HT-29 (cell line): ENCODE measurements around the gene LRP1B. TPM values are rescaled to one million over a fixed set of nuclear protein-coding genes. Genes with fewer than 3 reads are reported as not detected.

ENCODE experiments used
- DNase-seq: peaks from one replicate; pipeline ENCODE4 v3.0.0-alpha.2; 2015; ENCODE audit warnings: low spot score
- total RNA-seq: library from RNA; depleted of rRNA; stranded (reverse); fragments of >200 nt; shearing (Covaris generic); gene quantifications from 2 replicates; pipeline ENCODE4 v1.2.3, GENCODE V29; 2014

LRP1B gene
- total RNA-seq, 1 experiment from 2014 or later = not detected

DNA sequence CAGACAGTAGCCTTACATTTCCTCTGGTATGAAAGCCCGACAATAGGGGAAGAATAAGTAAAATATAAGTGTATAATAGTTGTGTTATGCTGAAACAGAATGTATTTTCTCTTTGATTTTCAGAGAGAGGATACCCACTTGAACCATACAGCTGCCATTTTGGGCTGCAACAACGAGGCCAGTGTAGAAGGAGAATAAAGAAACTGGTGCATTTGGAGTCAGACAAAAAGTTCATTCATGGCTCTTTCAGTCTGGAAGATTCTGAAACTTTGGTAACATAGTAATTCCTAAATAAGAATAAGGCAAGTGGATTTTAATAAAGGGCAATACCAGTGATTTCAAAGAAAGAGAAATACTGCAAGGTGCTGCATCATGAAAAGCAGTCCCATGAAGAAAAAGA, 610.9 kb downstream of the LRP1B start:
- no peak for DNase-seq

DNA sequence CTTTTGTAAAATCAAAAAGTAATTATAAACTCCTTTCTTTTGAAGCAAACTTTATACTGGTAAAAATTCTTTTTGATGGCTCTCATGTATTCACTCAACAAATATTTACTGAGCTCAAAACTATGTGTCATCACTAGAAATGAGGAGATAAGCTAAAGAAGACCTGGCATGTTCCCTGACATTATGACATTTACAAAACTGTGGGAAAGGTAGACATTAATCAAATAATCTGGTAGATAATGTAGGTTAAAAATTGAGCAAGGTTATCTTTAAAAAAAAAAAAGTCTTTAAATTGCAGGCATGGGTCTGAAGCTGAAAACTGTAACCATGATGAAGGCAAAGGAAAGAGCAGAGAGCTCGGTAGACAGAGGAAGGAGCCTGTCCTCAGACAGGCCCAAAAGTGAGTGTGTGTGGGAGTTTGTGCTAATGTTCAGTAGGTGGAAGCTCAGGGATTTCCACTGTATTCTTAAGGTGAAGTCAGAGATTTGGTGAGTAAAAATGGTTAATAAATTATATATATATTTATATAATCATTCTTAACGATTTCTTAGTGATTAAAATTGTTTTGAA, 612.9 kb downstream of the LRP1B start:
- DNase-seq = no peak

DNA sequence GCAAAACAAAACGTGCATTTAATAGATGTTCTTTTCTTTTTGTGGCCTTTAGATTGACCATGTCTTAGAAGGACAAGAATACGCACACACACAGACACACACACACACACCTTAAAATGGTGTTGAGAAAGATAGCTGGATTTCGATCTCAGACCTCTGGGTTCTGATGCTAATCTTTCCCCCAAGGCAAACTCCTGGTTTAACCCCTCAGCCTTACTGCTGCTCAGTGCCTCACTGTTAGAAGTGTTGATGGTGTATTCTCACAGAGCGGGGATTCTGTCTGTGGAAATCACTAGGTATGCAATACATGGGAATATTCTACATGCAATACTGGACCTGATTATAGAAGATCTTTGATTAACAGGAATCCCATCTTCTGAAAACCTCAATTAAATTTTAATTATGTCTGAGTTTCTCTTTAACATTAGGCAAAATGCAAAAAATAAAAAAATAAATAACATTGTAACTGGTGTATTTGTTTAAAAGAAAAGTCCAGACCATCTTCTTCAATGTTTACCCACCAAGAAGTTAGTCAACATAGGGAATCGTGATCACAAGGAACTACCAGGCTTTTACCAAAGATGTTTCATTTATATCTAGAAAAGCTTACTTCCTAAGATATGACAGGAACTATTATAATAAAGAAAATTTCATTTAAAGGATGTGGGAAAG, 613.5 kb downstream of the LRP1B start:
- DNase-seq = no peak

DNA sequence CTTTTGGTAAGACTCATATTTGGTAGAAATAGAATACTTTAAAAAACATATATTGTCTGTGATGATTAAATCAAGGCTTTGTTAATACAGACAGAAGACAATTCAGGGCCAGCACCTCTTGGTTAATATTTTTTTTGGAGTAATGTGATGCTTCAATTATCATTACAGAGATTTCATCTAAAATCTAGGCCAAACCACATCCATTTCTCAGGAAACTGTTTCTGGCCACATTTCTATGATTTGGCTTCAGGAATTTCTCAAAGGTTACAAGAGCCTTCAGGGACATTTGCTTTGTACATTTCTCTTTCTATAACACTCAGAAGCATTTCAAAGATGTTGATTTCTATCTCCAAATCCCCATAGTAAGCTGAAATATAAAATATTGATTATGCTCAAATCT, 614.9 kb downstream of the LRP1B start:
- no peak for DNase-seq

DNA sequence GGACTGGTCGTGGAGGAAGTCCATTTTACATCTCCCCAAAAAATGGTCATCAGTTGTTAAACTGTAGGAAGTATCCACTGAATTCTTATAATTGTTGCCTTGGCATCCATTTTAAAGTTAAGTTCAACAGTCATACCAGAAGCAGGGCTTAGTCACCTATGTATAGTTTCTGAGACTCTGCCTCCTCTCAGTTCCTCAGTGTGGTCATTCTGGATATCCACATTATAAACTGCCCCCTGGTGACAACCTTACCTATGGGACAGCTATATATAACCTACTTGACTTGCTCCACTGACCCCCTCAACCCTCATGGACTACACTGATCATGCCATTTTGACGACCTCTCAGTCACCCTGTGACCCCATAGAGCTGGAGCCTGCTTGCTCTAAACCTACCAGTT, 617.0 kb downstream of the LRP1B start:
- DNase-seq = no peak

DNA sequence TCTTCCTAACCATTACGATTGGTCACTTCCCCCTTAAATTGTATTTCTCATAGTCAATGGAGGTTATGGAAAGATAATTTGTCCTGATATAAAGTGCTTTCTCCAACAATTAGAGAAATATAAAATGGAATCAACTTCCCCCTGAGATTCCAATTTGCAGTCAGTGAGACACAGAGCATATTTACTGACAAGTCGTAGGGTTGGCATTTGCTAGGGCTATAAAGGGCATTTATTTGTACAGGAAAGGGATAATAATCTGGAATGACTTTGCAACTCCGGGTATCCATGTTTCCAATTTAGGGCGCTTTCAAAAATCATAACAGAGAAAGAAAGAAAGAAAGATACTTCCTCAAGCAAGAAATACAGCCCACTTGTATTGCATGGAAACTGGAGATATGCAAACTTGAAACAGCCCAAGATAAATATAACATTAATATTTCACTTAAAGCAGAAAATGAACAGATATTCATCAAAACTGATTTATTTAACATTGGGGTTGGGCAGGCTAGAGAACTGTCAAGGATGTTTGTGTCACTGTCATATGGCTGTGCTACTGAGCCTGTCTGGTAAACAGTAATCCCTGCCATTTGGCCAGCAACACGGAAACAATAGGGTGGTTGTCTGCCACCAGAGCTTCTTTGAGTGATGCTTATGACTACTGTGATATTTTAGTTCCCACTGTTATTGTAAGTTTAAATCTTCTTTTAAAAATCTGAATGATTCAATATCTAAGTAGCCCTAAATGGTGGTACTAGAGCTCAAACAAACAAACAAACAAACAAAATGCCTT, 621.8 kb downstream of the LRP1B start:
- DNase-seq = no peak

DNA sequence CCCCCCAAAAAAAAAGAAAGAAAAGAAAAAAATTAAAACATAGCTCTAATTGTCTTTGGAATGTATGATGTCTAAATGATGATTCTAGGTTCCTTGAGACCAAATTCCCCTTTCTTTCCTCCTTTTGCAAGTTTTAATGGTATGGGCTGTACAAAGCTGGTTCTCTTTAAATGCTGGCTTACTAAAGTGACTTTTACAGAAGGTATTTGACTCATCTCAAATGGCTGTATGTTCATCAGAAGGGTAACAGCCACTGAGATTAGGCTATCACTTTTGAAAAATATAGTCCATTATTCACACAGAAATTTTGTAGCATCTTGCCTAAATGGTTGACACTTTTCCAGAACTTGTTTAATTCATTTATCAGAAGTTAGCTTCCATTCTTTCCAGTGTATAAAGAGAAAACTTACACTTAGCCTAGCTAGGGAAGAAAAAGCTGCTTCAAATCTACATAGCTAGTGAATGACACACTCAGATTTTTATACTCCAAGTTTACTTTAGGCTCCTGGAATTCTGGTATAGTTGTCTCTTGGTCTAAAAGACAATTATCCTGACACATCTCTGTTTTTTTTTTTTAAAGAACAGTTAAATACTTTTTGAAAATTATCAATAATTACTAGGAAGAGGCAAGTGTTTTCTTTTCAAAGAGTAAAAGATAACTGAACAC, 622.6 kb downstream of the LRP1B start:
- DNase-seq = no peak

DNA sequence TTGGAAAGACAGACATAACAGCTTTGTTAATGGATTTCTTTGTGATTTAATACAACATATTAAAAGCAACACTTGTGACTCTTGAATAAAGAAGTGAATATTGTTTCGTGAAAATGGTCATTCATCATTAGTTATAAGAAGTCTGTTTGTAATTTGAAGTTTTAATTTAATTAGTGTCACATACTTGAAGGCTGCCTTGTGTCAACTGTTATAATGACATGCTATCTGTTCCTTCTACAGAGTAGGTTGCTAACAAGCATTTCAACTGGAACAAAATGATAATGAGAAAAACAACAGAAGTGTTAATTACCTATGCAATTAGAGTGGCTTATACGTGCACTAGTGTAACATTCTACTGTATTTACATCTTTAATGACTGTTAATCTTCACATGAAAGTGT, 624.7 kb downstream of the LRP1B start:
- no peak for DNase-seq

DNA sequence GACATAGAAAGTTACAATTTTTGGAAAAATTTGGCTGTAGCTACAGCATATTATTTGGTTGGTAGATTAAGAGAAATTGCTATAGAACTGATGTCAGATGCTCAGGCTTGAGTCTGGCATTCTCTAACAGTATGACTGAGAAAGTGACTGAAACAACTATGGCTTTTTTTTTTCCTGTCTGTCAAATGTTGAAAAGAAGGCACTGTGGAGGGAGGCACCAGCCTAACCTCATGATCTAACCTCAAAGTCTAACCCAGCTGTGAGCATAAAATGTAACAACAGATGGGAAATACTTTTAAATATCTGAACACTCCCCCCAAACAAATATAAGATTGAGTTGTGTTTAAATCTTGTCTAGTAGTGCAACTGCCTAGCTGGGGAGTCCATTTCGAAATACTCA, 629.1 kb downstream of the LRP1B start:
- DNase-seq = no peak

DNA sequence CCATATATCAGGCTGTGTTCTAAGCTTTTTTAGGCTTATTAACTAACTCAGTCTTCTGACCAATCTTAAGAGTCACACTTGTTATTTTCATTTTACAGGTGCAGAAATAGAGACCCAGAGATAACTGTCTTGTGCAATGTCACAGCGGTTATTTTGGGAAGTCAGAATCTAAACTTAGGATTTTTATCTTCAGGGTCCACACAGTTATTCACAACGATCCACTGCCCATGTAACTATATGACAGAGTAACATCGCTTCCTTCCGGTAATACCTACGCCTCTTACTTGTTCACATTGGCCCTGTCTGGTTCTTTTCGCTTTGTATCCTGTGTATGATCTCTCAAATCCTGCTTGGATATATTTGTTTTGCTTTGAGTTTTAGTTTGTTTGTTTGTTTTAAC, 631.7 kb downstream of the LRP1B start:
- DNase-seq = no peak

DNA sequence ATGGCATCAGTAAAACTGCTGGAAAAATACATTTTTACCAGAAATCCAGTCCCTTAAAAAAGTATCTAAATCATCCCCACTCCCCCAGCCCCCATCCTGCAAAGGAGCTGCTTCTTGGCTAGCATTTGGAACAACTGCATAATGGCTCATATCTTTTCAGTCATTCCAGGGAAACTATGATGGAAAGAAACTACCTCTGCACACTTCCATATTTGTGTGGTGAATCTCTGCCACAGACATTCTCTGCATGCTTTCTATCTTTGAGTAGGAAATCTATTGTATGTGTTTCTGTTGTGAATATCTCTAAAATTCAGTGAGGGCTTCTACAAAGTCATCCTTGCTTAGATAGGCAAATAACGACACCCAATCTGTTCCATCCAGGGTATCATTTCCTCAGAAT, 632.3 kb downstream of the LRP1B start:
- DNase-seq = no peak

DNA sequence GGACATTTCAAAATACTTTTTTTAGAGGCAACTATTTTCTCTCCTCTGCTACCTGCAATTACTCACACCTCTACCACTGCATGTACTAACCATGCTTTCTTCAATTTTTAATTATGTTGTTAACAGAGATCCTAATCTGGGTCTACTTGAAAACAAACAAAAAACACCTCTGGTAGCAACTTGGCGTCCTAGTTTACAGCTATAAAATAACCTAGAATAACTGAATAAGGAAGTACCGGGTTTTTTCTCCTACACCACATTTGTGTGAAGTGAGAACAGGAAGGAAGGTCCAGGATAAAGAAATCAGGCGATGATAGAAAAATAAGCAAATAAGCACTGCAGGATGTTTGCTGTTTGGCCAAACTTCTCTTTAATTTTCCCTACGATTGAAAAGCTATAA, 633.5 kb downstream of the LRP1B start:
- DNase-seq = no peak

DNA sequence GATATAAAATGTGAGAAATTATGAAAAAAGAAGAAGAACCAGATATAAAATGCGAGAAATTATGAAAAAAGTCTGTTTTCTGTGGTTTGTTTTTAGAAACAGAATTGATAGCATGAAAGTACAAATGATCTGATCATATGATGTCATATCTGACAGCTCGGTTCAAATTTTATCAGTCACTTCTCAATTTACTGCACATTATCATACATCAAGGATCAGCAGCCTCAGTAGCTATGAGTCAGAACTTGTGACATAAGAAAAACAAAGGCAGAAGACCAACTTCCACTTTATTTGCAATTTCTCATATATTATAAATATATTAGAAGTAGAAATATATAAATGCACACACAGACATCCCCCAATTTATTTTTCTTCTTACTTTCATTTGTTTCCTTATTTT, 634.0 kb downstream of the LRP1B start:
- DNase-seq = no peak

DNA sequence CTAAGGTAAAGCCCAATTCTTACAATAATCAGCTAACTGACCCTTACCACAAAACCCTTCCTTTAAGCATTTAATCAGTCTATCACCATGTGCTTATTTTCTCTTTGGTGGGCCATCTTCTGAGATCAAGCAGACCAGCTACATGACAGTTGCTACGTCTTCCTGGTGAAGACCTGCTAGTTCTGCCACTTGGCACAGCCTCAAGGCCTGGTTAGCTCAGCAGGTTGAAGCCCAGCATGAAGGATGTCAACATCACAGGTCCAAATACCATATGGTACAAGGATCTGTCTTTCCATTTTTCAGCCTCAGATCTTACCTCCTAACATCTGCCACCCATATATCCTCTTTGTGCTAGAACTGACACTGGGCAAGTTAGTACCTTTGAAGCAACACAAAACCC, 636.9 kb downstream of the LRP1B start:
- no peak for DNase-seq

DNA sequence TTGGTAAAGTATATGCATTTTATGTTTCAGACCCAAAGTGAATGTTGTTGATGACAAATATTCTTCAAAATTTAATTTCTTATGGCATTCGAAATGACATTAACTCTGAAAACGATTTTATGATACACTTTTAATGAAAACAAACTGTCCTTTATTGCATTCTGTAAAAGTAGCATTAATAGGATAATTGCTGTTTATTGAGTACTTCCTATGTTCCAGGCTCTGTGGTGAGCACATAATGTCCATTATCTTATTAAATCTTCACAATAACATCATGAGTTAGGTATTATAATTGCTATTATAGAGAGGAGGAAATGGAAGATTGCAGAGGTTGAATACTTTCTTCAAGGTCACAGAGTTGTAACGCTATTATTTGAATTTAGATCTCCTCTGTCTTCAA, 638.0 kb downstream of the LRP1B start:
- no peak for DNase-seq

DNA sequence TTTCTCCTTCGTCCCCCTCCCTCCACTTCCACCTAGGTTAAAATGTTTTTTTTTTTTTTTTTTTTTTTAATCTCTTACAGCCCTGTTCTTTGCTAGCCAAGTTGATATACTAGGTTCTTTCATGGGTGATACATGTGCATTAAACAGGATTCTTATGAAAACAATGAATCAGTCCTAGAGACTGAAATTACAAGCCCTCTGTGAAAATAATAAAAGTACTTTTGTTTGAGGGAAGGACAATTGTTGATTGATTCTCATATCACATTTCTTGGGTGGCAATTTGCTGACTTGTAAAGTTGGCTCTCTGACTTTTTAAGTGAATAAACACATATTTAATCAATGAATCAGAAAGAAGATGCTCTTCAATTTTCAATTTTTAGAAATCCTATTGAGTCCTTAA, 639.9 kb downstream of the LRP1B start:
- no peak for DNase-seq

DNA sequence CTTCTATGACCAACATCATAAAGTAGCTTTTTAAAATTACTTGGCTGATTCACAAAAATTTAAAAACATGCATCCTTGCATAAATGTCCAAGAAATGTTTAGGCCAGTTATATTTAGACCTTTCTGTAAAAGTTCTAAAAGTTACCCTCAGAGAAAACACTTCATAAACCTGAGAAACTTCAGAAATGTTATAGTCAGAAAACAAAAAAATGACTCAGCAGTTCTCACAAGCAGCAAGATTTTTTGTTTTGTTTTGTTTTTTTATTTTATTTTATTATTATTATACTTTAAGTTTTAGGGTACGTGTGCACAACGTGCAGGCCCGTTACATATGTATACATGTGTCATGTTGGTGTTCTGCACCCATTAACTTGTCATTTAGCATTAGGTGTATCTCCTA, 648.1 kb downstream of the LRP1B start:
- no peak for DNase-seq

DNA sequence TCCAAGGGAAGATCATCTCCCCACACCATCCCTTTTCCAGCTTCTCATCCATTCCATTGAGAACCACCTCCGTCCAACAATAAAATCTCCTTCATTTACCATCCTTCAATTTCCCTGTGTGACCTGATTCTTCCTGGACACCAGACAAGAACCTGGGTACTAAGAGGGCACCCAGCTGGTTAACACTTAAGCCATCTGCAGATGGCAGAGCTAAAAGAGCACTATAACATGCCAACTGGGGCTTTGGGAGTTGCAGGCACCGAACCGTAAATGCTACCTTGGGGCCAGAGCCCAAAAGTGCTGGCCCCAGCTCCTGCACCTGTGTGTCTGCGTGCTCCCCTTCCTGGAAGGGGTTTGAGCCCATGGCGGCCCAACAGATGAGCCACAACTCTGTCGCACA, 655.0 kb downstream of the LRP1B start:
- DNase-seq = no peak

DNA sequence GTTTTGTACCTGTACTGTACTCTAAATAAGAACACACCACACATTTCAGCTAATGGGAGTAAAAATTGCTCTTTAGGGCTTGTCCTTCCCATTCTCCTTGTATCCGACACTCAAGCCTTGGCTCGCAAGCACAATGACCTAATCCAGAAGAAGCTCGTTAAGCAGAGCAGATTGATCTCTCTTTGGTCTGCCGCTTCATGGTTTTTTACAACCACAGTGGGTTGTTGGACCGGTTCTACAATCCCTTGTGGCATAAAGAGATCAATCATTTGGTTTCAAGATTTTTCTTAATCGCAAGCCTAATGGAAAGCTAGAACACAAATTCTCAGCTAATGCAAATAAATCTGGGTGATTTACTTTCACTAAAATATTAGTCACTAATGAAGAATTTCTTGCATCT, 662.1 kb downstream of the LRP1B start:
- peak; percentile 78 for DNase-seq

DNA sequence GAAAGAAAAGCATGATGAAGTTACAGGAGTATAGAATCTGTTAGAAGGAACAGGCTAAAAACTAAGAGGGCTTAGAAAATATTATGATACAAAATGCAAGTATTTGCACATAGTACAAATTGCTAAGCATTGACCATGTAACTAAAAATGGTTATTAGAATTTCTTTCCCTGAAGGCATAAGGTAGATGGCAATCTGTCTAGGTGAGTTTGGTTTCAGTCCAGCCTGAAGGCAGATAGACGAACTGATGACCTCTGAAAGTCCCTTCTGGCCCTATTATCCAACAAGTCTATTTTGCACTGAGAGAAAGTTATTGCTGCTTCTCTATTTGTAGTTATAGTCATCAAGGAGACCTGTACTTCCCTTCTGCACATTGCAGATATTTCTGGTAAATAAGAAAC, 663.5 kb downstream of the LRP1B start:
- no peak for DNase-seq

DNA sequence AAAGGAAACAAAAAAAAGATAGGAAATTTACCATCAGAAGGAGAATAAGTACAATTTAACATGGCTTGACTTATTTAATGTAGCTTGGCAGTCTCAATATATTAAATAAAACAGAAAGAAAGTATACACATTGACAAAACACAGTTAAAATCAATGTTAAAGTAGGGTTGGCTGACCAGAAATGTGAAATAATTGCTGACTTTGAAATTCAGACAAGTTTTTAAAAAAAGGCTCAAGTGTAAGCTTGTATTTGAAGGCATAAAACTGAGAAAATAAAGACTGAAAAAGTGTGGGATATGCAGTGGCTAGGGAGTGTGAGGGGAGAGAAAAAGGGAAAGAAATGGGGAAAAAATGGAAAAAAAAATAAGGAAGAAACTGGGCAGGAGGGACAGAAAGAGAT, 665.8 kb downstream of the LRP1B start:
- no peak for DNase-seq

DNA sequence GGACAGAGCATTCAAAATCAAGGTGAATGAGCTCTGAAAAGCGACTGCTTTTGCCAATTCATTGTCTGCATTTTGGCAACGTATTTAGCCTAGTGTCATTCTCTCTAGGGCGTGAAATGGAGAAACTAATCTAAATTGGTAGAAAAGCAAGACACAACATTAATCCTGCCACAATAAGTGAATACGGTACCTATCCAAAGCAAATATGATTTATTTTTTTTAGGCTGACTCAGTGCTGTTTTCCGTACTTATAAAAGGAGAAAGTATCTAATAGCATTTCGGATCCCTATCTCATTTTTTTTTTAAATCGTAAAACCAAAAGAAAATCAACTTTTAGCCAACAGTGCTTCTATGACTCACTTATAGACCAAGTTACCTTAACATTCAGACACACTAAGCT, 672.5 kb downstream of the LRP1B start:
- DNase-seq = no peak

DNA sequence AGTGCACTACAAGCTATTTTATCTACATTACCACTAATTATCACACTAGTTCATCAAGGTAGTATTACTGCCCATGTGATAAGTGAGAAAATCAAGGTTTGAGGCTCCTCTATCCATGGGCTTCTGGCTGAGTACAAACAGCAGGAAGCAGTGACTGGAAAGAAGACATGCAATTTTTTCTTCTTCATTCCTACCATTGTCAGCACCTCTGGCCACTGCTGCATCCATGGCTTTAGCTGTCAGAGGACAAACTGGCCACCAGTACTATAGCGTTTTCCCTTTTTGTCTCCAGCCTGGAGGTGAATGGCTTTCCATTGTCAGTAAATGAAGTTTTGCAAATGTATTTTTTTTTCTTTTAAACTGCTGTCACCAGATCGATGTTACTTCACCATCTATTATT, 674.9 kb downstream of the LRP1B start:
- DNase-seq = no peak
